H9 (cell line): ENCODE measurements around the gene PICALM. TPM values are rescaled to one million over a fixed set of nuclear protein-coding genes. Genes with fewer than 3 reads are reported as not detected.

ENCODE experiments used
- DNase-seq: peaks from one replicate; pipeline ENCODE4 v3.0.0-alpha.2; 2017
- H2AFZ ChIP-seq: one replicate; pipeline ENCODE4 v1.6.1; 2013; ENCODE audit warnings: mild to moderate bottlenecking, low read length, control low read depth, moderate library complexity
- H2AK5ac ChIP-seq: 2 replicates; pipeline ENCODE4 v1.6.1; 2013; ENCODE audit warnings: low read length, control low read depth, mixed read lengths; ENCODE audit not compliant: insufficient read length
- H2BK120ac ChIP-seq: one replicate; pipeline ENCODE4 v1.6.1; 2013; ENCODE audit warnings: low read depth, mild to moderate bottlenecking, low read length, control low read depth, inconsistent platforms; ENCODE audit not compliant: poor library complexity, severe bottlenecking
- H2BK12ac ChIP-seq: 2 replicates; pipeline ENCODE4 v1.6.1; 2013; ENCODE audit warnings: low read length, control low read depth, mixed read lengths, low read depth; ENCODE audit not compliant: insufficient read length
- H2BK15ac ChIP-seq: 2 replicates; pipeline ENCODE4 v1.6.1; 2013; ENCODE audit warnings: low read depth, low read length, control low read depth
- H2BK20ac ChIP-seq: one replicate; pipeline ENCODE4 v1.6.1; 2013; ENCODE audit warnings: low read depth, mild to moderate bottlenecking, low read length, control low read depth, inconsistent platforms; ENCODE audit not compliant: poor library complexity, severe bottlenecking
- H2BK5ac ChIP-seq: 2 replicates; pipeline ENCODE4 v1.6.1; 2013; ENCODE audit warnings: low read length, control low read depth, mixed read lengths; ENCODE audit not compliant: insufficient read length
- H3K14ac ChIP-seq: 2 replicates; pipeline ENCODE4 v1.6.1; 2013; ENCODE audit warnings: low read length, control low read depth; ENCODE audit not compliant: insufficient read depth
- H3K18ac ChIP-seq: 2 replicates; pipeline ENCODE4 v1.6.1; 2013; ENCODE audit warnings: low read depth, mild to moderate bottlenecking, mixed read lengths, low read length, control low read depth; ENCODE audit not compliant: insufficient read length
- H3K23ac ChIP-seq: 2 replicates; pipeline ENCODE4 v1.6.1; 2013; ENCODE audit warnings: low read length, control low read depth, mixed read lengths, low read depth; ENCODE audit not compliant: insufficient read length
- H3K23me2 ChIP-seq: 2 replicates; pipeline ENCODE4 v1.6.1; 2013; ENCODE audit warnings: low read depth, mild to moderate bottlenecking, mixed read lengths, low read length, control low read depth; ENCODE audit not compliant: insufficient read length, poor library complexity, severe bottlenecking
- H3K27ac ChIP-seq: 2 replicates; pipeline ENCODE4 v1.5.1; 2013; ENCODE audit warnings: low read length, control low read depth, mixed read lengths, low read depth; ENCODE audit not compliant: insufficient read length
- H3K27me3 ChIP-seq: 2 replicates; pipeline ENCODE4 v1.6.1; 2013; ENCODE audit warnings: low read length, control low read depth, inconsistent platforms; ENCODE audit not compliant: insufficient read depth
- H3K4ac ChIP-seq: 2 replicates; pipeline ENCODE4 v1.6.1; 2013; ENCODE audit warnings: low read depth, mild to moderate bottlenecking, control low read depth, inconsistent platforms, low read length, moderate library complexity
- H3K4me1 ChIP-seq: 2 replicates; pipeline ENCODE4 v1.6.1; 2013; ENCODE audit warnings: low read length, control low read depth, inconsistent platforms; ENCODE audit not compliant: insufficient read depth
- H3K4me2 ChIP-seq: 2 replicates; pipeline ENCODE4 v1.6.1; 2013; ENCODE audit warnings: low read length, control low read depth, mixed read lengths; ENCODE audit not compliant: insufficient read length, insufficient read depth
- H3K56ac ChIP-seq: 2 replicates; pipeline ENCODE4 v1.6.1; 2013; ENCODE audit warnings: low read depth, mild to moderate bottlenecking, mixed read lengths, low read length, control low read depth; ENCODE audit not compliant: insufficient read length
- H3K79me1 ChIP-seq: 2 replicates; pipeline ENCODE4 v1.6.1; 2013; ENCODE audit warnings: low read depth, mild to moderate bottlenecking, moderate library complexity, low read length, control low read depth, inconsistent platforms; ENCODE audit not compliant: insufficient read depth, poor library complexity, severe bottlenecking
- H3K79me2 ChIP-seq: 2 replicates; pipeline ENCODE4 v1.6.1; 2013; ENCODE audit warnings: low read length, control low read depth, inconsistent platforms; ENCODE audit not compliant: insufficient read depth
- H3K9ac ChIP-seq: 2 replicates; pipeline ENCODE4 v1.6.1; 2013; ENCODE audit warnings: low read length, control low read depth, mixed read lengths; ENCODE audit not compliant: insufficient read length; ENCODE audit errors: extremely low read depth
- H3K9me3 ChIP-seq: one replicate; pipeline ENCODE4 v1.6.1; 2013; ENCODE audit warnings: low read depth, low read length, inconsistent platforms; ENCODE audit not compliant: control insufficient read depth
- H3T11ph ChIP-seq: one replicate; pipeline ENCODE4 v1.6.1; 2013; ENCODE audit warnings: mild to moderate bottlenecking, low read length, control low read depth, inconsistent platforms
- H4K20me1 ChIP-seq: one replicate; pipeline ENCODE4 v1.6.1; 2013; ENCODE audit not compliant: control insufficient read depth, insufficient read length, insufficient read depth
- H4K5ac ChIP-seq: 2 replicates; pipeline ENCODE4 v1.6.1; 2013; ENCODE audit warnings: low read depth, mild to moderate bottlenecking, mixed read lengths, low read length, control low read depth; ENCODE audit not compliant: insufficient read length
- H4K8ac ChIP-seq: replicated peaks from 2 replicates; pipeline ENCODE4 v1.6.1; 2013; ENCODE audit warnings: low read length, control low read depth, mixed read lengths, low read depth; ENCODE audit not compliant: insufficient read length
- H4K91ac ChIP-seq: 2 replicates; pipeline ENCODE4 v1.6.1; 2013; ENCODE audit warnings: low read depth, mild to moderate bottlenecking, moderate library complexity, mixed read lengths, low read length, control low read depth; ENCODE audit not compliant: insufficient read length
- H3K27ac Mint-ChIP-seq, 3 experiments: 2 replicates in 2 of 3; 3 replicates in 1 of 3; pipeline ENCODE4 v1.8.0; 2020 to 2021; ENCODE audit warnings: mixed read lengths in 3 of 3, mild to moderate bottlenecking in 1 of 3, moderate library complexity in 1 of 3
- H3K27me3 Mint-ChIP-seq: 2 replicates; pipeline ENCODE4 v1.8.0; 2021; ENCODE audit warnings: low read depth, mild to moderate bottlenecking, moderate library complexity, mixed read lengths
- H3K36me3 Mint-ChIP-seq, 3 experiments: 2 replicates in 2 of 3; 3 replicates in 1 of 3; pipeline ENCODE4 v1.8.0; 2020 to 2021; ENCODE audit warnings: low read depth in 3 of 3, mixed read lengths in 3 of 3; ENCODE audit not compliant: insufficient read depth in 1 of 3
- H3K4me1 Mint-ChIP-seq, 2 experiments: 2 replicates each; pipeline ENCODE4 v1.8.0; 2020; ENCODE audit warnings: mixed read lengths in 2 of 2
- H3K4me3 Mint-ChIP-seq, 2 experiments: 2 replicates in 1 of 2; 3 replicates in 1 of 2; pipeline ENCODE4 v1.8.0; 2020 to 2021; ENCODE audit warnings: mild to moderate bottlenecking in 2 of 2, mixed read lengths in 2 of 2, moderate library complexity in 1 of 2
- H3K9me3 Mint-ChIP-seq, 2 experiments: 2 replicates in 1 of 2; 3 replicates in 1 of 2; pipeline ENCODE4 v1.8.0; 2020; ENCODE audit warnings: mild to moderate bottlenecking in 2 of 2, mixed read lengths in 2 of 2, moderate library complexity in 1 of 2
- CTCF ChIP-seq: fragments of 200-600 bp; sonication (generic); conservative IDR thresholded peaks from 3 replicates; pipeline ENCODE4 v1.8.0; 2021; ENCODE audit warnings: antibody characterized with exemption, mild to moderate bottlenecking
- WGBS: extraction: QIAGEN DNeasy Blood & Tissue Kit; methylation state at CpG from one replicate; pipeline ENCODE4 v1.1.7; 2013; ENCODE audit warnings: missing lambda C conversion rate, low lambda C conversion rate, mixed read lengths; ENCODE audit not compliant: insufficient read length; ENCODE audit errors: extremely low coverage; 5-methylcytosine and 5-hydroxymethylcytosine counted together
- total RNA-seq: library from RNA; stranded (reverse); gene quantifications from 2 replicates; pipeline ENCODE4 v1.2.1, GENCODE V29; 2021

Gene PICALM
- total RNA-seq, 1 experiment from 2014 or later, result 76.4 TPM

- H2BK20ac ChIP-seq, result no peak overlapping the region
- H3K4ac ChIP-seq, result no peak overlapping the region
- H2BK15ac ChIP-seq, result no peak overlapping the region
- peaks cover 6% of the 10 kb centered on the region for H3K23me2 ChIP-seq
- no peak overlapping the region for H3K14ac ChIP-seq
- no peak overlapping the region for H3T11ph ChIP-seq
- no peak overlapping the region for H2BK5ac ChIP-seq
- no peak overlapping the region for H4K91ac ChIP-seq
- H3K27ac ChIP-seq, result no peak overlapping the region
- H2AK5ac ChIP-seq, result no peak overlapping the region
- no CpG with 5 or more reads among the region's 3 CpGs for WGBS
- Mint-ChIP-seq H3K4me3 (peak overlapping the region; percentile 99 to 100; a peak in 4 of 5 replicates), H3K36me3 (peaks cover 0 to 3% (median 0%) of the 10 kb centered on the region in 3 experiments; a peak in 1 of 7 replicates), H3K27me3 (no peaks in the 10 kb centered on the region), H3K27ac (no peak overlapping the region), H3K4me1 (peaks cover 57 to 61% of the 10 kb centered on the region in 2 experiments), H3K9me3 (no peaks in the 10 kb centered on the region; a peak in 1 of 5 replicates)
- no peaks in the 10 kb centered on the region for H4K20me1 ChIP-seq
- peak overlapping the region; percentile 87 for H3K4me2 ChIP-seq
- H3K79me1 ChIP-seq, result peaks cover 11% of the 10 kb centered on the region
- H3K56ac ChIP-seq, result no peak overlapping the region
- no peaks in the 10 kb centered on the region for H3K27me3 ChIP-seq
- H3K9me3 ChIP-seq, result no peaks in the 10 kb centered on the region
- no peak for DNase-seq
- no peak overlapping the region for H4K8ac ChIP-seq
- H2BK12ac ChIP-seq, result no peak overlapping the region
- H3K18ac ChIP-seq, result no peak overlapping the region
- H3K23ac ChIP-seq, result no peak overlapping the region
- no peak overlapping the region for H2AFZ ChIP-seq
- no peak overlapping the region for H4K5ac ChIP-seq
- H2BK120ac ChIP-seq, result no peak overlapping the region
- no peak overlapping the region for H3K9ac ChIP-seq
- no peak for TF ChIP-seq CTCF
- peaks cover 43% of the 10 kb centered on the region for H3K79me2 ChIP-seq
- H3K4me1 ChIP-seq, result no peaks in the 10 kb centered on the region; the same call in 1 of the 2 replicates
These were observed 2.9 kb downstream of the PICALM start for GRCh38 chr11:86066033-86066432.
